ENCODE measurements around the gene IMP4.
A peak's percentile ranks its signal among the peaks of the same experiment; 100 is the strongest.

IMP4 gene

DNA sequence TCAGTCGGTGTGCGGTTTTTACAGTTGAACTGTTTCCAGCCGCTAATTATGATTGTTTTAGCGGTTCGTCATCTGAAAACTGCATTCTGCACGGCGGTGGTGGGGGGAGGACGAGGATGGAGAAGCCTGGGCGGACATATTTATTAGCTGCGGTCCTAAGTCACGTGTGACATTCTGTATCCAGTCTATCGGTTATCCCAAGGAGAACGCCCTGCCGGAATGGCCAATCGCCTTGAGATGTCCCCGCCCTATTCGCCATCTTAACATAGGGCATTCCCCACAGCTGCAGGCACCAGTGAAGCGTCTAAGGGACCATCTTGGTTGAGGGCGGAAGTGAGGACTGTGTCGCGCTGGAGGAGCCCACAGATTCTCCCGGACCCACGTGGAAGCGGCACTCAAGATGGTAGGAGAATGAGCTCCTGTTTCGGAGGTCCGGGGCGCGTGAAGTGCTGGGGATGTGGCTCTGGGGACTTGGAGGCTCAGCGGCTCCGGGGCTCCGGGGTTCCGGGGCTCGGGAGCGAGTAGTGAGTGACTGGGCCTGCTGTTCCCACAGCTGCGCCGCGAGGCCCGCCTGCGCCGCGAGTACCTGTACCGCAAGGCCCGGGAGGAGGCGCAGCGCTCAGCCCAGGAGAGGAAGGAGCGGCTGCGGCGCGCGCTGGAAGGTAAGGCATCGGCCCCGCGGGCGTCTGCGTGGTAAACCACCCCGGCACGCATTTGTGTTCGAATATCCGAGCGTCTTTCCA is at the start of gene IMP4:
Gene IMP4, plus strand, starts transcription at position 365 of the 743 bp plus-strand sequence. Its CDS starts 36 bp downstream, at position 401.
- no peaks in the 10 kb centered on the region for H3K9me3 ChIP-seq (ENCODE audit: control insufficient read depth in 2 of 2, low read length in 2 of 2)
- no peaks in the 10 kb centered on the region for H3K27me3 ChIP-seq (ENCODE audit: control insufficient read depth in 2 of 2, insufficient read depth in 2 of 2, low read length in 2 of 2)
- peaks cover 6 to 12% of the 10 kb centered on the region in 2 donors for H3K4me1 ChIP-seq (ENCODE audit: control insufficient read depth in 2 of 2, insufficient read depth in 2 of 2, low read length in 2 of 2)
- peak within 1 kb of the TSS; percentile 71 to 87 for H3K9ac ChIP-seq (ENCODE audit: low read depth in 1 of 2, low read length in 2 of 2)
- peak within 1 kb of the TSS; percentile 89 to 94 for H3K27ac ChIP-seq (ENCODE audit: low read depth in 2 of 2, low read length in 2 of 2)
- H3K36me3 ChIP-seq (ENCODE audit: control insufficient read depth in 2 of 2, insufficient read depth in 2 of 2, low read length in 2 of 2) = peaks cover 43 to 54% of the 10 kb centered on the region in 2 donors
- H3K4me3 ChIP-seq (ENCODE audit: low read length in 2 of 2) = peak within 1 kb of the TSS; percentile 87 to 98

DNA sequence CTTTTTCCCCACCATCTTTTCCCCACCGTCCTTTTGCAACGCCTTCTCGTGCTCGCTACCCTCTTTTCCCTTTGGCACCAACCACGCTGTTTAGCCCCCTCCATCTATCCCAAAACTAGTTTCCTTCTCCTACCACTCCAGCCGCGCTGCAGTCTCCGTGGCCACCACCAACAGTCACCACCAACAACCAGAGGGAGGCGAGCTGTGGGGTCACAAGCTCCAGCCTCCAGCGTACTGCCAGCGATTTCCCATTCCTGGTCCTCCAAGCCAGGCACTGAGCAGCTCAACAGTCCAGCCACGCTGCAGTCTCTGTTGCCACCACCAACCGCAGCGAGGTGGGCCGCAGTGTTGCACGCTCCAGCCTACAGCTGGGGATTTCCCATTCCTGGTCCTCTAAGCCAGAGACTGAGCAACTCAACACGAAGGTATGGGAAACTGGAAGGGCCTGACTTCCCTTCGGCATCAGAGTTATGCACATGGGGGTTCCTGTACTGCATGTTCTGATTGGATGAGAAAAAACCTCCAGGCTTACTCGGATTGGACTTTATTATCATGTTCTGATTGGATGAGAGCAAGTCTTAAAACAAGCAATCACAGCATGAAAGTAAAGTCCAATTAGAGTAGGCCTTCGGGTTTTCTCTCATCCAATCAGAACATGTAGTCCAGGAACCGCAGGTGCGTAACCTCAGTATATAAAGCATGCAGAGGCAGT is 42.3 kb upstream of the IMP4 start:
- H3K4me1 ChIP-seq (ENCODE audit: control insufficient read depth in 2 of 2, insufficient read depth in 2 of 2, low read length in 2 of 2) = no peaks in the 10 kb centered on the region
- H3K4me3 ChIP-seq (ENCODE audit: low read length in 2 of 2) = no peak overlapping the region
- no peaks in the 10 kb centered on the region for H3K36me3 ChIP-seq (ENCODE audit: control insufficient read depth in 2 of 2, insufficient read depth in 2 of 2, low read length in 2 of 2)
- no peaks in the 10 kb centered on the region for H3K9me3 ChIP-seq (ENCODE audit: control insufficient read depth in 2 of 2, low read length in 2 of 2)
- no peak overlapping the region for H3K9ac ChIP-seq (ENCODE audit: low read depth in 1 of 2, low read length in 2 of 2)
- no peak overlapping the region for H3K27ac ChIP-seq (ENCODE audit: low read depth in 2 of 2, low read length in 2 of 2)
- H3K27me3 ChIP-seq (ENCODE audit: control insufficient read depth in 2 of 2, insufficient read depth in 2 of 2, low read length in 2 of 2) = peaks cover 0 to 3% of the 10 kb centered on the region in 2 donors

DNA sequence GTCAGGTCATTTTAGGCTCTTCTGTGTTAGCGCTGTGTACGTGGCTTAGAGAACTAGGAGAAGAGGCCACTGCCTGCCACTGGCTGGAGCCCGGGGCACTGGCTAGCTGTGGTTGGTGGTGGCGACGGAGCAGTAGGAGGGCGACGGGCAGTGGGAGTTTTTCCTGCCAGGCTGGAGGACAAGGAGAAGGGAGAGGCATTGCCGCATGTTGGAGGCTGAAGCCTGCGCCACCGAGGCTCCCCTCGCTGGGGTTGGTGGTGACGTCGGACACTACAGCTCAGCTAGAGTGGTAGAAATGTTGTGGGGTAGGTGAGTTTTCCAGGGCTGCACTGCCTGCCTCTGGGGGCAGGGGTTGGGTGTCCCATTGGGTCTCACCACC is 41.7 kb upstream of the IMP4 start:
- Histone ChIP-seq H3K4me1 (ENCODE audit: control insufficient read depth in 2 of 2, insufficient read depth in 2 of 2, low read length in 2 of 2) (no peaks in the 10 kb centered on the region), H3K9ac (ENCODE audit: low read depth in 1 of 2, low read length in 2 of 2) (no peak overlapping the region), H3K9me3 (ENCODE audit: control insufficient read depth in 2 of 2, low read length in 2 of 2) (no peaks in the 10 kb centered on the region), H3K27me3 (ENCODE audit: control insufficient read depth in 2 of 2, insufficient read depth in 2 of 2, low read length in 2 of 2) (peaks cover 2 to 3% of the 10 kb centered on the region in 2 donors), H3K36me3 (ENCODE audit: control insufficient read depth in 2 of 2, insufficient read depth in 2 of 2, low read length in 2 of 2) (no peaks in the 10 kb centered on the region), H3K27ac (ENCODE audit: low read depth in 2 of 2, low read length in 2 of 2) (no peak overlapping the region), H3K4me3 (ENCODE audit: low read length in 2 of 2) (no peak overlapping the region)

DNA sequence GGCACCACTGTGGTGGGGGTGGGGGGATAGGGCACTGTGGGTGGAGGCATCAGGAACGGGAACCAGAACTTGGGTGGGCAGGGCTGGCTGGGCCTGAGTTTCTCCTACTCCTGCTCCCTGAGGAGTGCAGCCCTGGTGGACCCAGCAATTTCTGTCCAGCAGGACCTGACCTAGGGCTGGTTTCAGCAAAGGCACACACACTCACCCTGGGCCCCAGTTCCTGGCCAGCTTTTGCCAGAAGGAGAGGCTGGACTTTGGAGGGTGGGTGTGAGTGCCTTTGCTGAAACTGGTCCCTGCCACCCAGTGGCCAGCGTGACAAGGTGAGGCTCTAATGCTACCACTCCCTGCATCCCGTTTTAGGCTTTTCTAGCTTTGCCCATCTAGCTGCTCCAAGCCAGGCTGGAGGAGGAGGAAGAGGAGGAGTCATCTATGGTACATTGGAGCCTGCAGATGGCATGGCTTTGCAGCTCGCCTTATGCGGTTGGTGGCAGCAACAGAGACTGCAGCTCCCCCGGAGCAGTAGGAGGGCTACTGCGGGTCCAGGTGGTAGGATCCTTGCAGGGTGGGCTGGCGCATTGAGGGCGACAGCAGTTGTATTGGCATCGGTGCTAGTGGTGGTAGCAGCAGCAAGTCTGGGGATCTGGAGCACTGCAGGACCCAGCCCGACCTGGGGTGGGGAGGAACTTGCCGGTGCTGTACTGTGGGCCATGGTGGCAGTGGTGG is 40.4 kb upstream of the IMP4 start:
- H3K9ac ChIP-seq (ENCODE audit: low read depth in 1 of 2, low read length in 2 of 2) = no peak overlapping the region
- H3K27ac ChIP-seq (ENCODE audit: low read depth in 2 of 2, low read length in 2 of 2) = no peak overlapping the region
- peaks cover 2 to 3% of the 10 kb centered on the region in 2 donors for H3K27me3 ChIP-seq (ENCODE audit: control insufficient read depth in 2 of 2, insufficient read depth in 2 of 2, low read length in 2 of 2)
- no peak overlapping the region for H3K4me3 ChIP-seq (ENCODE audit: low read length in 2 of 2)
- no peaks in the 10 kb centered on the region for H3K4me1 ChIP-seq (ENCODE audit: control insufficient read depth in 2 of 2, insufficient read depth in 2 of 2, low read length in 2 of 2)
- H3K36me3 ChIP-seq (ENCODE audit: control insufficient read depth in 2 of 2, insufficient read depth in 2 of 2, low read length in 2 of 2) = no peaks in the 10 kb centered on the region
- no peaks in the 10 kb centered on the region for H3K9me3 ChIP-seq (ENCODE audit: control insufficient read depth in 2 of 2, low read length in 2 of 2)

DNA sequence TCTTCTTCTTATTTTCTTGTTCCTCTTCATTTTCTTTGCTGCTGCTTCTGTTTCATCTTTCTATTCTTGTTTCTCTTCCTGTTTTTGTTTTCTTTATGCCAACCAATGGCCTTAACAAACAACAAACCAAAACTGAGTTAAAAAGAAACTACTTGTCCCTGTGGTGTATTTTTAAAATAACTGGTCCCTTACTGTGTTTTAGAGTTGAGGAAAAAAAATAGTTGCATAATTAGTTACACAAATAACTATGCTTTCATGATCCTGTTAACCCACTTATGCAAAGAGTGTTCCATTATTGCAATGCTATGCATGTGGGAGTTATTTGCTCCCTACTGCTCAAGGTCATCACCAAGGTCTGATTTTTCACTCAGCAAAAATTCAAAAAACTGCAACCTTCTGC is 39.5 kb upstream of the IMP4 start:
- Histone ChIP-seq H3K27ac (ENCODE audit: low read depth in 2 of 2, low read length in 2 of 2) (no peak overlapping the region), H3K27me3 (ENCODE audit: control insufficient read depth in 2 of 2, insufficient read depth in 2 of 2, low read length in 2 of 2) (peaks cover 0 to 2% of the 10 kb centered on the region in 2 donors), H3K4me3 (ENCODE audit: low read length in 2 of 2) (no peak overlapping the region), H3K9me3 (ENCODE audit: control insufficient read depth in 2 of 2, low read length in 2 of 2) (no peaks in the 10 kb centered on the region), H3K9ac (ENCODE audit: low read depth in 1 of 2, low read length in 2 of 2) (no peak overlapping the region), H3K36me3 (ENCODE audit: control insufficient read depth in 2 of 2, insufficient read depth in 2 of 2, low read length in 2 of 2) (no peaks in the 10 kb centered on the region), H3K4me1 (ENCODE audit: control insufficient read depth in 2 of 2, insufficient read depth in 2 of 2, low read length in 2 of 2) (no peaks in the 10 kb centered on the region)

DNA sequence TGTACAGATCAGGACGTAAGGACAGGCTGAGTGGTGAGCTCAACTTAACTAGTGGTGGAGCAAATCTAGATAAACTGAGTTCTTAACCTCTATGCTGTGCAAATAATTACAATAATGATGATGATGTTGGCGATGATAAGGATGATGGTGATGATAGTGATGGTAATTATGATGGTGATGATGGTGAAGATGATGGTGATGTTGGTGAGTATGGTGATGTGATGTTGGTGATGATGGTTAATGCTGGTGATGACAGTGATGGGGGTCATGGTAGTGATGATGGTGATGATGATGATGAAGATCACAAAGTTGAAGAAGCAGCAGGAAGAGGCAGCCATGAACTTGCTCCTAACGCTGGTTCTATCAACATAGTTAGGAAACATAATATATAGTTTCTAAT is 38.0 kb upstream of the IMP4 start:
- no peak overlapping the region for H3K4me3 ChIP-seq (ENCODE audit: low read length in 2 of 2)
- H3K36me3 ChIP-seq (ENCODE audit: control insufficient read depth in 2 of 2, insufficient read depth in 2 of 2, low read length in 2 of 2) = no peaks in the 10 kb centered on the region
- H3K27me3 ChIP-seq (ENCODE audit: control insufficient read depth in 2 of 2, insufficient read depth in 2 of 2, low read length in 2 of 2) = peaks cover 0 to 2% of the 10 kb centered on the region in 2 donors
- no peaks in the 10 kb centered on the region for H3K9me3 ChIP-seq (ENCODE audit: control insufficient read depth in 2 of 2, low read length in 2 of 2)
- no peak overlapping the region for H3K27ac ChIP-seq (ENCODE audit: low read depth in 2 of 2, low read length in 2 of 2)
- H3K4me1 ChIP-seq (ENCODE audit: control insufficient read depth in 2 of 2, insufficient read depth in 2 of 2, low read length in 2 of 2) = no peaks in the 10 kb centered on the region
- no peak overlapping the region for H3K9ac ChIP-seq (ENCODE audit: low read depth in 1 of 2, low read length in 2 of 2)

GRCh38 chr2:130307850-130308249 is 34.8 kb upstream of the IMP4 start:
- no peak overlapping the region for H3K4me3 ChIP-seq (ENCODE audit: low read length in 2 of 2)
- peaks cover 0 to 2% of the 10 kb centered on the region in 2 donors for H3K27me3 ChIP-seq (ENCODE audit: control insufficient read depth in 2 of 2, insufficient read depth in 2 of 2, low read length in 2 of 2)
- H3K27ac ChIP-seq (ENCODE audit: low read depth in 2 of 2, low read length in 2 of 2) = no peak overlapping the region
- no peaks in the 10 kb centered on the region for H3K36me3 ChIP-seq (ENCODE audit: control insufficient read depth in 2 of 2, insufficient read depth in 2 of 2, low read length in 2 of 2)
- no peak overlapping the region for H3K9ac ChIP-seq (ENCODE audit: low read depth in 1 of 2, low read length in 2 of 2)
- H3K4me1 ChIP-seq (ENCODE audit: control insufficient read depth in 2 of 2, insufficient read depth in 2 of 2, low read length in 2 of 2) = no peaks in the 10 kb centered on the region
- H3K9me3 ChIP-seq (ENCODE audit: control insufficient read depth in 2 of 2, low read length in 2 of 2) = no peaks in the 10 kb centered on the region

GRCh38 chr2:130310881-130311280 is 31.8 kb upstream of the IMP4 start:
- Histone ChIP-seq H3K9me3 (ENCODE audit: control insufficient read depth in 2 of 2, low read length in 2 of 2) (no peaks in the 10 kb centered on the region), H3K4me3 (ENCODE audit: low read length in 2 of 2) (no peak overlapping the region), H3K9ac (ENCODE audit: low read depth in 1 of 2, low read length in 2 of 2) (no peak overlapping the region), H3K36me3 (ENCODE audit: control insufficient read depth in 2 of 2, insufficient read depth in 2 of 2, low read length in 2 of 2) (no peaks in the 10 kb centered on the region), H3K27ac (ENCODE audit: low read depth in 2 of 2, low read length in 2 of 2) (no peak overlapping the region), H3K4me1 (ENCODE audit: control insufficient read depth in 2 of 2, insufficient read depth in 2 of 2, low read length in 2 of 2) (no peaks in the 10 kb centered on the region), H3K27me3 (ENCODE audit: control insufficient read depth in 2 of 2, insufficient read depth in 2 of 2, low read length in 2 of 2) (peaks cover 0 to under 1% of the 10 kb centered on the region in 2 donors)

DNA sequence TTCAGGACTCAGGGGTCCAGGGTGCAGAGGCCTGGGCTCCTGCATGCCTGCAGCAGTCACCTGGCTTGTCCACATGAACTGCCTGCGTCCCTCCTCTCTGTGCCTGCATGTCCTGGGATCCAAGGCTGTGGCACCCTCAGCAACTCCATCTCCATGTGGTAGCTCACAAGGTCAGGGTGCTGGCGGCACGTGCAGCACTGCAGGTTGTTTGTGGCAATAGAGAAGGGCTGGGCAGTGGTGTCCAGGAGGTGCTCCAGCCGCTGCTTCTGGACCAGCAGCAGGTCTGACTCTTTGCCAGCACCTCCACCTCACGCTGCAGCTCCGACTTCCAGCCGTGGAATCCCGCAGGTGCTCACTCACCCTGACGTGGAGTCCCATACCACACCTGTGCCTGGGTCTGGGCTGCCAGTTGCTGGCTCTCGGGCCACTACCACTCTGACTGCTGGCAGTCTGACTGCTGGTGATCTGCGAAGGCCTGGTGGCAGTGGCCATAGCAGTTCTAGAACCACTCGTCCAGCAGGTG is 28.8 kb upstream of the IMP4 start:
- H3K27me3 ChIP-seq (ENCODE audit: control insufficient read depth in 2 of 2, insufficient read depth in 2 of 2, low read length in 2 of 2) = no peaks in the 10 kb centered on the region
- no peaks in the 10 kb centered on the region for H3K36me3 ChIP-seq (ENCODE audit: control insufficient read depth in 2 of 2, insufficient read depth in 2 of 2, low read length in 2 of 2)
- H3K9me3 ChIP-seq (ENCODE audit: control insufficient read depth in 2 of 2, low read length in 2 of 2) = no peaks in the 10 kb centered on the region
- H3K27ac ChIP-seq (ENCODE audit: low read depth in 2 of 2, low read length in 2 of 2) = no peak overlapping the region
- no peak overlapping the region for H3K9ac ChIP-seq (ENCODE audit: low read depth in 1 of 2, low read length in 2 of 2)
- no peaks in the 10 kb centered on the region for H3K4me1 ChIP-seq (ENCODE audit: control insufficient read depth in 2 of 2, insufficient read depth in 2 of 2, low read length in 2 of 2)
- H3K4me3 ChIP-seq (ENCODE audit: low read length in 2 of 2) = no peak overlapping the region

DNA sequence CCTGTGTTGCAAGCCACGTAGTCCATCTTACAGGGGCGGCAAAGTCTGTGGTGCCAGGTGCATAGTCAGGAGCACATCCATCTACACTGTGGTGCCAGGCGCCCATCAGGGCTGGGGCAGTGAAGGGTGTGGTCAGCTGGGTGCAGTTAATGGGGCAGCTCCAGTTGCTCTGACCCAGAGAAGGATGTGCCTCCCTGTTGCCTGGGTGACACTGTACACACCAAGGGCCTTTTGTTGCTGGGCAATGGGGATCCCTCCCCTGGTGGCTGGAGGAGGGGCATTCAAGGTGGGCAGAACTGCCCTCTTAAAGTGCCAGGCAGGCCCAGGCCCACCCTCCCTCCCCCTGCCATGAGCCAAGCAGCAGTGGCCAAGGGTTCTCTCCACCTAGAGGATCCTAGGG is 28.3 kb upstream of the IMP4 start:
- Histone ChIP-seq H3K36me3 (ENCODE audit: control insufficient read depth in 2 of 2, insufficient read depth in 2 of 2, low read length in 2 of 2) (no peaks in the 10 kb centered on the region), H3K9me3 (ENCODE audit: control insufficient read depth in 2 of 2, low read length in 2 of 2) (no peaks in the 10 kb centered on the region), H3K9ac (ENCODE audit: low read depth in 1 of 2, low read length in 2 of 2) (no peak overlapping the region), H3K4me1 (ENCODE audit: control insufficient read depth in 2 of 2, insufficient read depth in 2 of 2, low read length in 2 of 2) (no peaks in the 10 kb centered on the region), H3K27ac (ENCODE audit: low read depth in 2 of 2, low read length in 2 of 2) (no peak overlapping the region), H3K27me3 (ENCODE audit: control insufficient read depth in 2 of 2, insufficient read depth in 2 of 2, low read length in 2 of 2) (no peaks in the 10 kb centered on the region), H3K4me3 (ENCODE audit: low read length in 2 of 2) (no peak overlapping the region)
